Right atrium auricular region (tissue), 2 donors: ENCODE measurements around the gene RNFT2. TPM values are rescaled to one million over a fixed set of nuclear protein-coding genes. Genes with fewer than 3 reads are reported as not detected.
A peak's percentile ranks its signal among the peaks of the same experiment; 100 is the strongest.

Experiments
- DNase-seq: peaks from one replicate; pipeline ENCODE4 v3.0.0-alpha.2; 2019; ENCODE audit warnings: low spot score
- H3K27ac ChIP-seq, 2 donors: fragments of 200-600 bp; sonication (generic); 1 replicate in 1 of 2; 2 replicates in 1 of 2; pipeline ENCODE4 v1.5.1; 2016 to 2019
- H3K27me3 ChIP-seq, 2 donors: fragments of 200-600 bp; sonication (generic); one replicate each; pipeline versions ENCODE4 v1.5.1 to v1.6.0; 2017 to 2019
- H3K36me3 ChIP-seq: fragments of 200-600 bp; sonication (generic); one replicate; pipeline ENCODE4 v1.5.1; 2016
- H3K4me1 ChIP-seq, 2 donors: fragments of 200-600 bp; sonication (generic); one replicate each; pipeline versions ENCODE4 v1.5.1 to v1.6.0; 2017 to 2019
- H3K4me3 ChIP-seq, 2 donors: fragments of 200-600 bp; sonication (generic); 1 replicate in 1 of 2; 2 replicates in 1 of 2; pipeline ENCODE4 v1.5.1; 2017 to 2019; ENCODE audit warnings: mild to moderate bottlenecking in 1 of 2, moderate library complexity in 1 of 2
- H3K9me3 ChIP-seq, 2 donors: fragments of 200-600 bp; sonication (generic); one replicate each; pipeline ENCODE4 v1.5.1; 2019
- total RNA-seq, 2 donors: library from RNA; depleted of rRNA; stranded (reverse); fragments of >200 nt; gene quantifications; one replicate each; pipeline ENCODE4 v1.1.0, GENCODE V29; 2016
- TF ChIP-seq, protein P1 (sequence below), 2 donors: fragments of 200-600 bp; sonication (generic); IDR thresholded peaks; one replicate each; pipeline ENCODE4 v1.5.1; 2019; ENCODE audit warnings: antibody characterized with exemption in 2 of 2

Gene RNFT2
- total RNA-seq, 2 donors from 2014 or later, result 0.89 to 1.1 TPM

DNA sequence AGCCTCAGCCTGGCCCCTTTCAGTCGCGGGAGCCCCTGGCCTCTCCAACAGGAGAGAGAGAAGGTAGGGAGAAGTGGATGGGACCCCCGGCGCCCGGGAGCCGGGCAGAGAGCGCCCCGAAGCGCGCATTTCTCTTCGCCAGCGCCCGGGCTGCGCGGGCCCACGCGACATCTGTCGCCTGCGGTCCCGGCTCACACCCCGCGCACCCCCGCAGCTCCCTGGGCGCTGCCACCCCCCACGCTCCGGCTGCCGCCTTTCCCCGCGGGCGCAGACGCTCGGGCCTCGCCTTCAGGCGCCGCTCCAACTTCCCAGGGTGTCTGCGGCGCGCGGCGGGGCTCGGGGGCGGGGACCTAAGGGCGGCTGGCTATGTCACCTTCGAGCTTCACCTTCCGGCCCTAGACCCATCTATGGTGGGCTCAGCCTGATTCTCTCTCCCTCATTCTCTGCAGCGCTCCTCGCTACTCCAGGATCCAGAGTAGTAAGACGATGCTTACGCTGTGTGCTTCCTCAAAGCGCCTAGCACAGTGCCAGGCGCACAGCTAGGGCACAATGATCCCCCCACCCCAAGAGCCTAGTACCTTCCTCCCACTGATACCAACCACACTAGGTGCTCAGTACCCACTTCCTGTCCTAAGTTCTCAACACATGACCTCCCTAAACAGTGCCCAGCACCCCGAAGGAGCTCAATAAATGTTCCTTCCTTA is 141.5 kb downstream of the RNFT2 start:
- Histone ChIP-seq H3K4me3 (peak overlapping the region in 1 of 2 donors; percentile 34), H3K27me3 (peaks cover 19 to 34% of the 10 kb centered on the region in 2 donors)

DNA sequence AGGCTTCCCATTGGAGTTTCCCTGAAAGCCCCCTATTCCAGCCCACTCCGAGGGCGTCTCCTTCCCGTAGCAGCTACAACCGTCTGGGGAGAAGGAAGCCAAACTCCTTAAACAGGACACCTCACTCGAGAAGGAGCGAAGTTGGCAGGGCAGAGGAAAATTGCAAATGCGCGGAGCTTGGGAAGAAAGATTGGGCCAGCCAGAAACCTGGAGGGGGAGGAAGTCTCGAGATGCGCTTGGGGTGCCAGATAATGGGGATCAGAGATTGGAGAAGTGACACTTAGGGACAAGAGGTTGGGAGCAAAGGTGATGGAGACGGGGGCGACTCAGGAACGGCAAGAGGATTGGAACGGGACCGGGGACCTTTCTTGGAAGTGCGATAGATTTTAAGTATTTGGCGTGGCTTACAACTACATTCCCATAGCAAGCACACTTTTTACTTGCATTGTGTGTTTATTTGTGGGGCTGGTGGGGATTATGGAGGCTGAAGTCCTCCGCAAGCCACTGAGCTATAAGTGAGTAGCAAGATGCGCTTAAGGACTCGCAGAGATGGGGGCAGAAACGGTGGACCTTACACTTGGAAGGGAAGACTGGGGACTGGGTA is 142.2 kb downstream of the RNFT2 start:
- peaks cover 0 to 41% of the 10 kb centered on the region in 2 donors for H3K4me1 ChIP-seq
- H3K9me3 ChIP-seq, result no peaks in the 10 kb centered on the region
- H3K4me3 ChIP-seq, result peak overlapping the region; percentile 17 to 43
- H3K27ac ChIP-seq, result no peak overlapping the region
- no peak for DNase-seq
- H3K36me3 ChIP-seq, result no peaks in the 10 kb centered on the region
- TF ChIP-seq, protein P1, sequence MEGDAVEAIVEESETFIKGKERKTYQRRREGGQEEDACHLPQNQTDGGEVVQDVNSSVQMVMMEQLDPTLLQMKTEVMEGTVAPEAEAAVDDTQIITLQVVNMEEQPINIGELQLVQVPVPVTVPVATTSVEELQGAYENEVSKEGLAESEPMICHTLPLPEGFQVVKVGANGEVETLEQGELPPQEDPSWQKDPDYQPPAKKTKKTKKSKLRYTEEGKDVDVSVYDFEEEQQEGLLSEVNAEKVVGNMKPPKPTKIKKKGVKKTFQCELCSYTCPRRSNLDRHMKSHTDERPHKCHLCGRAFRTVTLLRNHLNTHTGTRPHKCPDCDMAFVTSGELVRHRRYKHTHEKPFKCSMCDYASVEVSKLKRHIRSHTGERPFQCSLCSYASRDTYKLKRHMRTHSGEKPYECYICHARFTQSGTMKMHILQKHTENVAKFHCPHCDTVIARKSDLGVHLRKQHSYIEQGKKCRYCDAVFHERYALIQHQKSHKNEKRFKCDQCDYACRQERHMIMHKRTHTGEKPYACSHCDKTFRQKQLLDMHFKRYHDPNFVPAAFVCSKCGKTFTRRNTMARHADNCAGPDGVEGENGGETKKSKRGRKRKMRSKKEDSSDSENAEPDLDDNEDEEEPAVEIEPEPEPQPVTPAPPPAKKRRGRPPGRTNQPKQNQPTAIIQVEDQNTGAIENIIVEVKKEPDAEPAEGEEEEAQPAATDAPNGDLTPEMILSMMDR (IDR thresholded peaks at IDR 0.05), result no peak
- H3K27me3 ChIP-seq, result peaks cover 19 to 34% of the 10 kb centered on the region in 2 donors

More for the DNA sequence above, 141.5 kb downstream of the RNFT2 start:
- H3K4me1 ChIP-seq, result peaks cover 0 to 41% of the 10 kb centered on the region in 2 donors
- H3K27ac ChIP-seq, result no peak overlapping the region
- TF ChIP-seq, protein P1 (IDR thresholded peaks at IDR 0.05), result no peak
- no peaks in the 10 kb centered on the region for H3K36me3 ChIP-seq
- peaks cover 0 to 6% of the 10 kb centered on the region in 2 donors for H3K9me3 ChIP-seq
- no peak for DNase-seq

GRCh38 chr12:116880817-116881324 is 142.8 kb downstream of the RNFT2 start:
- no peak overlapping the region for H3K27ac ChIP-seq
- no peaks in the 10 kb centered on the region for H3K9me3 ChIP-seq
- peak overlapping the region; percentile 17 to 43 for H3K4me3 ChIP-seq
- H3K36me3 ChIP-seq, result no peaks in the 10 kb centered on the region
- peaks cover 0 to 41% of the 10 kb centered on the region in 2 donors for H3K4me1 ChIP-seq
- peaks cover 19 to 34% of the 10 kb centered on the region in 2 donors for H3K27me3 ChIP-seq
- DNase-seq, result no peak
- TF ChIP-seq, protein P1 (IDR thresholded peaks at IDR 0.05), result no peak

- peaks cover 19 to 34% of the 10 kb centered on the region in 2 donors for H3K27me3 ChIP-seq
- H3K27ac ChIP-seq, result no peak within 1 kb of the TSS
- peak within 1 kb of the TSS; percentile 17 to 43 for H3K4me3 ChIP-seq
- H3K9me3 ChIP-seq, result no peaks in the 10 kb centered on the region
- TF ChIP-seq, protein P1 (IDR thresholded peaks at IDR 0.05), result no peak
- no peaks in the 10 kb centered on the region for H3K36me3 ChIP-seq
- peaks cover 0 to 41% of the 10 kb centered on the region in 2 donors for H3K4me1 ChIP-seq
- DNase-seq, result no peak
These were observed 143.3 kb downstream of the RNFT2 start, which contains the start of gene HRK for GRCh38 chr12:116881325-116881876. HRK (minus strand) TSS chr12:116881441; CDS start chr12:116881307, 134 bp downstream.

DNA sequence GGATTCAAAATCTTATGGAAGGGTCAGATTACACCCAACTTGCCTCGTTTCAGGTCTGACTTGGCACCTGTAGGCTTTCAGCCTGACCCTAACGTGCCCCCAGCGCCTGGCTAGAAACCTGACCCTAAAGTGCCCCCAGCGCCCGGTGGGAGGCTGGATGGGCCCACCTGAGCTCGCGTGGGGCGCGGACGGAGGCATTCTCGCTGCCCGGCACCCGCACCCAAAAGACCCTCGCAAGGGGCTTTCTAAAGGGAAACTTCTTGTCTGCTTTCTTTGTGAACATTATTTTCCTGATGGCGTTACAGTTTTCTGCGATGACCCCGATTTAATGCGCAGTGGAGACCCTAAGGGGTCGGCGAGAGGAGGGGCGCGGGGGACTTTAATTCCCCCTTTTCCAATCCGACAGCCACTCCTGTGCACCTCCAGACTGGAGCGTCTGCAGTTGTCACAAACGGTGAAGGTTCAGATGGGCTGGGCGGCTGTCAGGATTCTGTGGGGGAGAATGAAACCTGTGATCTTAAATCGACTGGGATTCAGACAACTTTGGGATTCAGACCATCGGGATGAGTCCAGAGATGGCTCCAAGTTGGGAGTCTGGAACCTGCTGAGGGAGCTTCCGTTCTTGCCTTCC is 143.9 kb downstream of the RNFT2 start:
- TF ChIP-seq, protein P1 (IDR thresholded peaks at IDR 0.05), result no peak
- Histone ChIP-seq H3K4me3 (peak overlapping the region in 1 of 2 donors; percentile 43), H3K36me3 (no peaks in the 10 kb centered on the region), H3K27me3 (peaks cover 17 to 31% of the 10 kb centered on the region in 2 donors), H3K27ac (no peak overlapping the region), H3K9me3 (no peaks in the 10 kb centered on the region), H3K4me1 (peaks cover 0 to 41% of the 10 kb centered on the region in 2 donors)
- no peak for DNase-seq
